Measurements from ENCODE around the gene CBLB. TPM values are rescaled to one million over a fixed set of nuclear protein-coding genes. Genes with fewer than 3 reads are reported as not detected.

Gene CBLB
- total RNA-seq, 1 experiment from 2014 or later, result 26.2 TPM

DNA sequence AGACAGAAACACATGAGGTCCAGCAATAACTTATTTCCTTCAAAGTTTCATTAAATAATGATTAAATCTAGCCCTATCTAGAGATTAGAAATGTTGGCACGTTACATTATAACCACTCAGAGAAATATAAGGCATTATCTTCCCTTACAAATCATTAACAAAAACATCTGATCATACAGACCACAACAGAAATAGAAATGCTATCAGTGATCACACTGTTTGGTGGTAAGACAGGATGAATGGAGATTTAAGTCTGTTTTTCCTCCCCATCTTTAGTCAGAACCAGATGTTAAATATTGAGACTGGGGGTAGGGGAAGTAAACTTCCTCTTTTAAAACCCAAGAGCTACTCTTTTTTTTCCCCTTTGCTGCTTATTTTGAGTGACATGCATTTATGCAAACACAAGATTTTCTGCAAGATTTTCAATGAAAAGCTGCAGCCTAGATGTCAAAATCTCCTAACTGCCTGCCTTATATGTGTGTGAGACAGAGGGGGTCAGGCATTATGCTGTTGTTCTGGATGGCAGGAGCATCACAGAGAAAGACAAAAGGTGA lies 70.4 kb downstream of the CBLB start:
- no TSS peak for BruUV-seq (replicated peaks)
- H3K4me1 Mint-ChIP-seq (ENCODE audit: low read depth, unreplicated experiment), result peaks cover 9% of the 10 kb centered on the region
- no peaks in the 10 kb centered on the region for H3K27me3 Mint-ChIP-seq (ENCODE audit: unreplicated experiment)
- no peak for DNase-seq
- no peaks in the 10 kb centered on the region for H3K9me3 Mint-ChIP-seq (ENCODE audit: low read depth, unreplicated experiment)
- no peak overlapping the region for H3K27ac Mint-ChIP-seq (ENCODE audit: unreplicated experiment)
- H3K36me3 Mint-ChIP-seq (ENCODE audit: insufficient read depth, unreplicated experiment), result no peaks in the 10 kb centered on the region
- H3K4me3 Mint-ChIP-seq (ENCODE audit: low read depth, unreplicated experiment), result no peak overlapping the region
- TF ChIP-seq, protein P1, sequence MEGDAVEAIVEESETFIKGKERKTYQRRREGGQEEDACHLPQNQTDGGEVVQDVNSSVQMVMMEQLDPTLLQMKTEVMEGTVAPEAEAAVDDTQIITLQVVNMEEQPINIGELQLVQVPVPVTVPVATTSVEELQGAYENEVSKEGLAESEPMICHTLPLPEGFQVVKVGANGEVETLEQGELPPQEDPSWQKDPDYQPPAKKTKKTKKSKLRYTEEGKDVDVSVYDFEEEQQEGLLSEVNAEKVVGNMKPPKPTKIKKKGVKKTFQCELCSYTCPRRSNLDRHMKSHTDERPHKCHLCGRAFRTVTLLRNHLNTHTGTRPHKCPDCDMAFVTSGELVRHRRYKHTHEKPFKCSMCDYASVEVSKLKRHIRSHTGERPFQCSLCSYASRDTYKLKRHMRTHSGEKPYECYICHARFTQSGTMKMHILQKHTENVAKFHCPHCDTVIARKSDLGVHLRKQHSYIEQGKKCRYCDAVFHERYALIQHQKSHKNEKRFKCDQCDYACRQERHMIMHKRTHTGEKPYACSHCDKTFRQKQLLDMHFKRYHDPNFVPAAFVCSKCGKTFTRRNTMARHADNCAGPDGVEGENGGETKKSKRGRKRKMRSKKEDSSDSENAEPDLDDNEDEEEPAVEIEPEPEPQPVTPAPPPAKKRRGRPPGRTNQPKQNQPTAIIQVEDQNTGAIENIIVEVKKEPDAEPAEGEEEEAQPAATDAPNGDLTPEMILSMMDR (IDR thresholded peaks at IDR 0.05; ENCODE audit: unreplicated experiment), result no peak
- intact Hi-C loops (cut with micrococcal nuclease; ENCODE audit: unreplicated experiment), result no loop called here
- CTCF ChIA-PET, result no interaction called here

DNA sequence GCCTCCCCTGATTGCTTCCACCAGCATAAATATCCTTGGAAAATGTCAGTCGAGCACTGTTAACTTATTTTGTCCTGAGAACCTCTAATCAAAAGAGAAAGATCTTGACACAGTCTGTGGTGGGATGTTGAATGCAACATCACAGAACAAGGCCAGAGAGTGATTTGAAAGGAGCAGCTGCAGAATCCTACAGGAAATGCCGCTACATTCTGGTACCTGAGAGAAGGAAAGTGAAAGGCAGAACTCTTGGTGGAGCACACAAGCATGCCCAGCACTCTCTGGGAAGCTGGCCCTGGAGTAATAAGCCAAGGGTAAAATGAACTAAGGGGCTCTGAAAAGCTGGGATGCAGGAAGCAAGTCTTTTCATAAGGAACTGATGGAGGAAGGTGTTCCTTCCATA lies 75.8 kb downstream of the CBLB start:
- H3K36me3 Mint-ChIP-seq (ENCODE audit: insufficient read depth, unreplicated experiment), result no peaks in the 10 kb centered on the region
- CTCF ChIA-PET, result no interaction called here
- H3K4me1 Mint-ChIP-seq (ENCODE audit: low read depth, unreplicated experiment), result peaks cover 12% of the 10 kb centered on the region
- no peak overlapping the region for H3K4me3 Mint-ChIP-seq (ENCODE audit: low read depth, unreplicated experiment)
- intact Hi-C loops (cut with micrococcal nuclease; ENCODE audit: unreplicated experiment), result no loop called here
- TF ChIP-seq, protein P1 (IDR thresholded peaks at IDR 0.05; ENCODE audit: unreplicated experiment), result no peak
- no peaks in the 10 kb centered on the region for H3K27me3 Mint-ChIP-seq (ENCODE audit: unreplicated experiment)
- no peak overlapping the region for H3K27ac Mint-ChIP-seq (ENCODE audit: unreplicated experiment)
- no TSS peak for BruUV-seq (replicated peaks)
- no peaks in the 10 kb centered on the region for H3K9me3 Mint-ChIP-seq (ENCODE audit: low read depth, unreplicated experiment)
- no peak for DNase-seq

DNA sequence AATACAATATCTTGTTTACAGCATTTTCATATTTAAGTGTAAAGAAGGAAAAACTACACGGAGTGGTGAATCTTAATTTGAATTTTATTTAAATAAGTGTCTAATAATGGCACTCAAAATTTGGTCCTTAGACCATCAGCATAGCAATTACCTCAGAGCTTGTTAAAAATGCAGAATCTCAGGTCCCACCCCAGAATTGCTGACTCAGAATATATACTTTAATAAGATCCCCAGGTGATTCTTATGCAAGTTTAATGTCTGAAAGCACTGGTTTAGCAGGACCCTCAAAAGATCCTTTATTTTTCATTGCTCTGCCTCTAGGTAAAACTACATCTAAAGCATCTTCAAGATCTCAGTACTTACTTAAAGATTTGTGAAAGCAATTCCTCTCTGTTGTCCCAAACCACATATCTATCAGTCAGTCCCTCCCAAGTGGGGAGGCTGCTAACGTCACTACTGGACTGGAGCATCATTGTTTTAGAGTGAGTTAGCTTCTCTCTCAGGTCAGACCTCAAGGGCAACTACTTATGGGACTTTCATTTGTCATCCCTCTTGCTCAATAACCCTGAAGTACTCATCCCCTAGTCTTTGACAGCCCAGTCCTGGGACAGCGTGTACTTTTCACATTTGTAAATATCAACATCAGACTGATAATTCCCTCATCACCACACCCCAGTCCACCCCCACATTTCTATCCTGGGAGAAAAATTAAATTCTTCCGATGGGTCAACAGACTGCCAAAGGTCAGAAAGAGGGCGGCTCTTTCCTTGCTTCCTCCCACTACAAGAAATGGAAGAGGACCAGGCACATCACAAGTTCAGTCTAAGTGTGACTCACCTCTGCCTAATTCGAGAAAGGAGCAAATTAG lies 76.7 kb downstream of the CBLB start:
- DNase-seq, result no peak
- TF ChIP-seq, protein P1 (IDR thresholded peaks at IDR 0.05; ENCODE audit: unreplicated experiment), result no peak
- no peaks in the 10 kb centered on the region for H3K36me3 Mint-ChIP-seq (ENCODE audit: insufficient read depth, unreplicated experiment)
- peaks cover 12% of the 10 kb centered on the region for H3K4me1 Mint-ChIP-seq (ENCODE audit: low read depth, unreplicated experiment)
- CTCF ChIA-PET, result no interaction called here
- no peak overlapping the region for H3K27ac Mint-ChIP-seq (ENCODE audit: unreplicated experiment)
- H3K27me3 Mint-ChIP-seq (ENCODE audit: unreplicated experiment), result no peaks in the 10 kb centered on the region
- no peak overlapping the region for H3K4me3 Mint-ChIP-seq (ENCODE audit: low read depth, unreplicated experiment)
- no TSS peak for BruUV-seq (replicated peaks)
- H3K9me3 Mint-ChIP-seq (ENCODE audit: low read depth, unreplicated experiment), result no peaks in the 10 kb centered on the region
- intact Hi-C loops (cut with micrococcal nuclease; ENCODE audit: unreplicated experiment), result no loop called here

DNA sequence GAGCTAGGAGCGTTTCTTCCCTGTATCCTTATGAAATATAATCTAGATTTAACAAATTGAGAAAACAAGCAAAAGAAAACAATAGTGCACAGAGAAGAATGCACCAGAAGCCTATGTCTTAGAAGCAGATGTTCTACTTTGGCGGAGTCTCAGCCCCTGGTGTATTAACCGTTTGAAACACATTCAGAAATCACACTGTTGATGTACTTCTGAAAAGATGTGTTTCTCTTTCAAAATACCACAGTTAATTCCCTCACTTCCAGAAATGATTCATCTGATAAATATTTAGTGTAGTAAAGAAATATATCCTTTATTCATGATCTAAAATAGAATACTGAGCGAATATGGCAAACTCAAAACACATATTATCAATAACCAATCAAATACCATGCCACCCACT lies 77.7 kb downstream of the CBLB start:
- Mint-ChIP-seq H3K27ac (ENCODE audit: unreplicated experiment) (no peak overlapping the region), H3K4me3 (ENCODE audit: low read depth, unreplicated experiment) (no peak overlapping the region), H3K27me3 (ENCODE audit: unreplicated experiment) (no peaks in the 10 kb centered on the region), H3K9me3 (ENCODE audit: low read depth, unreplicated experiment) (no peaks in the 10 kb centered on the region), H3K4me1 (ENCODE audit: low read depth, unreplicated experiment) (peaks cover 12% of the 10 kb centered on the region), H3K36me3 (ENCODE audit: insufficient read depth, unreplicated experiment) (no peaks in the 10 kb centered on the region)
- DNase-seq, result no peak
- intact Hi-C loops (cut with micrococcal nuclease; ENCODE audit: unreplicated experiment), result no loop called here
- TF ChIP-seq, protein P1 (IDR thresholded peaks at IDR 0.05; ENCODE audit: unreplicated experiment), result no peak
- CTCF ChIA-PET, result no interaction called here
- no TSS peak for BruUV-seq (replicated peaks)
